ENCODE data around the gene ALKBH6.

DNA sequence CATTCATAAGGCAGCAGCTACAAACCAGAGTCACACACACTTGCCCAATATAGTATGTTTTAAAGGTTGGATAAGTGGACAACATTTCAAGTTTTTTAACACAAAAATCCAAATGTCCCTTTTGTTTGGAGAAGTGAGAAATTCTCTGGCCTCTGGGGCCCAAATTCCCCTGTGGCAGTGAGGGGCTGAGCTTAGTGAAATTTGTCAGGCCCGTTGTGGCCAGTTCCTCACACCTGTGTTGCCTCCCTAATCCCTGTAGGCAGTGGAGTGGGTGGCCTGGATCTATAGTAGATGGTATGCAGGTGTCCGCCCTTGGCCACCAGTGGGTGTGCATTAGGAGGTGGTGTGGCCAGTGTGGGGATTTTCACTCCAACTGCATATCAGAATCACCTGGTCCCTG, 47.4 kb upstream of the ALKBH6 start:
- TF ChIP-seq, protein P1, sequence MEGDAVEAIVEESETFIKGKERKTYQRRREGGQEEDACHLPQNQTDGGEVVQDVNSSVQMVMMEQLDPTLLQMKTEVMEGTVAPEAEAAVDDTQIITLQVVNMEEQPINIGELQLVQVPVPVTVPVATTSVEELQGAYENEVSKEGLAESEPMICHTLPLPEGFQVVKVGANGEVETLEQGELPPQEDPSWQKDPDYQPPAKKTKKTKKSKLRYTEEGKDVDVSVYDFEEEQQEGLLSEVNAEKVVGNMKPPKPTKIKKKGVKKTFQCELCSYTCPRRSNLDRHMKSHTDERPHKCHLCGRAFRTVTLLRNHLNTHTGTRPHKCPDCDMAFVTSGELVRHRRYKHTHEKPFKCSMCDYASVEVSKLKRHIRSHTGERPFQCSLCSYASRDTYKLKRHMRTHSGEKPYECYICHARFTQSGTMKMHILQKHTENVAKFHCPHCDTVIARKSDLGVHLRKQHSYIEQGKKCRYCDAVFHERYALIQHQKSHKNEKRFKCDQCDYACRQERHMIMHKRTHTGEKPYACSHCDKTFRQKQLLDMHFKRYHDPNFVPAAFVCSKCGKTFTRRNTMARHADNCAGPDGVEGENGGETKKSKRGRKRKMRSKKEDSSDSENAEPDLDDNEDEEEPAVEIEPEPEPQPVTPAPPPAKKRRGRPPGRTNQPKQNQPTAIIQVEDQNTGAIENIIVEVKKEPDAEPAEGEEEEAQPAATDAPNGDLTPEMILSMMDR (optimal IDR thresholded peaks at IDR 0.05 in 1 of 3, IDR thresholded peaks at IDR 0.05 in 1 of 3, conservative IDR thresholded peaks at IDR 0.05 in 1 of 3; ENCODE audit: extremely low read depth in 1 of 3, insufficient read depth in 2 of 3, low read length in 3 of 3) = no peak
- no peak for TF ChIP-seq EZH2 (IDR thresholded peaks at IDR 0.05; ENCODE audit: low read length)
